Upper lobe of left lung (tissue), 6 donors: ENCODE data around the gene ZNF385B. TPM values are rescaled to one million over a fixed set of nuclear protein-coding genes. Genes with fewer than 3 reads are reported as not detected.

Experiments
- ATAC-seq, 2 donors: fragments of 200-7000 bp; cut with Tn5 transposase; one replicate each; pipeline ENCODE4 v1.9.1; 2022; ENCODE audit warnings: mild to moderate bottlenecking in 2 of 2, moderate library complexity in 2 of 2; ENCODE audit not compliant: low FRiP score in 2 of 2
- DNase-seq, 2 donors: peaks; one replicate each; pipeline ENCODE4 v3.0.0-alpha.2; 2019 to 2020
- H3K27ac ChIP-seq, 4 donors: fragments of 200-600 bp; sonication (generic); one replicate each; pipeline ENCODE4 v1.5.1; 2016 to 2019
- H3K27me3 ChIP-seq, 4 donors: fragments of 200-600 bp; sonication (generic); one replicate each; pipeline ENCODE4 v1.5.1; 2017 to 2019
- H3K36me3 ChIP-seq, 4 donors: fragments of 200-600 bp; sonication (generic); one replicate each; pipeline ENCODE4 v1.5.1; 2016 to 2019
- H3K4me1 ChIP-seq, 4 donors: fragments of 200-600 bp; sonication (generic); one replicate each; pipeline ENCODE4 v1.5.1; 2018 to 2019
- H3K4me3 ChIP-seq, 4 donors: fragments of 200-600 bp; sonication (generic); one replicate each; pipeline ENCODE4 v1.5.1; 2017 to 2019; ENCODE audit warnings: mild to moderate bottlenecking in 2 of 4, moderate library complexity in 1 of 4
- H3K9me3 ChIP-seq, 4 donors: fragments of 200-600 bp; sonication (generic); one replicate each; pipeline ENCODE4 v1.5.1; 2018 to 2019
- EP300 ChIP-seq, 4 donors: sonication (generic); formaldehyde crosslinking; IDR thresholded peaks; one replicate each; pipeline ENCODE4 v1.5.1; 2017; ENCODE audit warnings: antibody characterized with exemption in 4 of 4, control low read depth in 2 of 4
- POLR2A ChIP-seq, 4 donors: fragments of 450-650 bp; IDR thresholded peaks; one replicate each; pipeline ENCODE4 v1.5.1; 2016 to 2017; ENCODE audit warnings: antibody characterized with exemption in 4 of 4, mild to moderate bottlenecking in 2 of 4
- POLR2AphosphoS5 ChIP-seq, 2 donors: sonication (generic); formaldehyde crosslinking; IDR thresholded peaks; one replicate each; pipeline ENCODE4 v1.5.1; 2017; ENCODE audit warnings: antibody characterized with exemption in 2 of 2
- WGBS, 2 donors: methylation state at CpG; one replicate each; pipeline ENCODE4 v1.1.5; 2017 to 2018; 5-methylcytosine and 5-hydroxymethylcytosine counted together
- total RNA-seq, 6 donors: library from RNA; depleted of rRNA in 4 of 6; stranded (reverse); fragments of >200 nt in 4 of 6; gene quantifications; one replicate each; pipeline versions ENCODE4 v1.1.0 to v1.2.1, GENCODE V29; 2016 to 2021
- TF ChIP-seq, protein P1 (sequence below), 6 experiments: fragments of 450-650 bp in 4 of 6; fragments of 200-600 bp in 2 of 6; sonication (generic) in 2 of 6; IDR thresholded peaks; one replicate each; pipeline ENCODE4 v1.5.1; 2016 to 2019; ENCODE audit warnings: antibody characterized with exemption in 6 of 6
- donor health status: DM: no; HTN: no; CAD: no; lungs with moderate emphysema.
- donor health status: DM: no; HTN: yes; CAD: no; lungs with severe emphysema.

ZNF385B gene
- total RNA-seq, 6 donors from 2014 or later: 22.1 to 93.5 (median 40.2) TPM

GRCh38 chr2:179447839-179448447 lies 413.5 kb downstream of the ZNF385B start:
- no peaks in the 10 kb centered on the region for H3K27me3 ChIP-seq
- no peak overlapping the region for H3K27ac ChIP-seq
- H3K4me1 ChIP-seq: no peaks in the 10 kb centered on the region
- H3K36me3 ChIP-seq: no peaks in the 10 kb centered on the region
- DNase-seq (no peak), ATAC-seq (no peak)
- H3K4me3 ChIP-seq: no peak overlapping the region
- no peaks in the 10 kb centered on the region for H3K9me3 ChIP-seq
- 0% methylated on average over 1 of the region's 1 CpG for WGBS, 2 donors
- TF ChIP-seq EP300 (IDR thresholded peaks at IDR 0.05) (no peak), POLR2AphosphoS5 (IDR thresholded peaks at IDR 0.05) (no peak), POLR2A (IDR thresholded peaks at IDR 0.05) (no peak)
- TF ChIP-seq, protein P1, sequence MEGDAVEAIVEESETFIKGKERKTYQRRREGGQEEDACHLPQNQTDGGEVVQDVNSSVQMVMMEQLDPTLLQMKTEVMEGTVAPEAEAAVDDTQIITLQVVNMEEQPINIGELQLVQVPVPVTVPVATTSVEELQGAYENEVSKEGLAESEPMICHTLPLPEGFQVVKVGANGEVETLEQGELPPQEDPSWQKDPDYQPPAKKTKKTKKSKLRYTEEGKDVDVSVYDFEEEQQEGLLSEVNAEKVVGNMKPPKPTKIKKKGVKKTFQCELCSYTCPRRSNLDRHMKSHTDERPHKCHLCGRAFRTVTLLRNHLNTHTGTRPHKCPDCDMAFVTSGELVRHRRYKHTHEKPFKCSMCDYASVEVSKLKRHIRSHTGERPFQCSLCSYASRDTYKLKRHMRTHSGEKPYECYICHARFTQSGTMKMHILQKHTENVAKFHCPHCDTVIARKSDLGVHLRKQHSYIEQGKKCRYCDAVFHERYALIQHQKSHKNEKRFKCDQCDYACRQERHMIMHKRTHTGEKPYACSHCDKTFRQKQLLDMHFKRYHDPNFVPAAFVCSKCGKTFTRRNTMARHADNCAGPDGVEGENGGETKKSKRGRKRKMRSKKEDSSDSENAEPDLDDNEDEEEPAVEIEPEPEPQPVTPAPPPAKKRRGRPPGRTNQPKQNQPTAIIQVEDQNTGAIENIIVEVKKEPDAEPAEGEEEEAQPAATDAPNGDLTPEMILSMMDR (IDR thresholded peaks at IDR 0.05): no peak

GRCh38 chr2:179447421-179447820 lies 414.0 kb downstream of the ZNF385B start:
- no peak overlapping the region for H3K27ac ChIP-seq
- DNase-seq (no peak), ATAC-seq (no peak)
- H3K4me3 ChIP-seq: no peak overlapping the region
- no peaks in the 10 kb centered on the region for H3K27me3 ChIP-seq
- H3K4me1 ChIP-seq: no peaks in the 10 kb centered on the region
- TF ChIP-seq, protein P1 (IDR thresholded peaks at IDR 0.05): no peak
- H3K9me3 ChIP-seq: no peaks in the 10 kb centered on the region
- H3K36me3 ChIP-seq: no peaks in the 10 kb centered on the region

DNA sequence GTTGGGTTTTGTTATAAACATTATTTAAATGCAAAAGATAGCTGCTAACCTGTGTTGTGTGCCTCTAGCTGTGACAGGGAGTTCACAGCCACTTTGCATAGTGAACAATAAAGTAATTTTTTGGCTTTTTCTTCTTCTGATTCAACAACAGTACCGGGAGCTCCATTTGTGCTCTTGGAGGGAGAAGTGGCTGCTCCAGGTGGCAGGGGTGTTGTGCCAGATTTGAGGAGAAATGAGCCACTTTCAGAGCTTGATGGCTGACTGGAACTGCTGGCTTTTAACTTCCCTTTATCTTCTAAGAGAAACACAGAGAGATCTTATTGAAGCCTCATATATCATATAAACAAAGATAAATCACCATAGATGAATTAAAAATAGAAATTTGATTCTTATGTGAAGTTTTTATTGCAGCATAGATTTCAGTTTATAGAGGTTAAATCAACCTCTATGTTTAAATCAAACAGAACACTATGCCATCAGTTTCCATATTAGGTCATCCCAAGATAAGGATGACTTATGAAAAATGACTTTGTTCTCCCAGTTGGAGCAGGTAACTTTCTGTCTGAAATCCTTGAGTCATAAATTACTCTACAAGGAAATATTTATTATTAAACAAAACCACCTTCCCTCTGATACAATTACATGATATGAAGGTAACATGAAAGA lies 414.8 kb downstream of the ZNF385B start:
- H3K27me3 ChIP-seq: no peaks in the 10 kb centered on the region
- no peaks in the 10 kb centered on the region for H3K4me1 ChIP-seq
- no peaks in the 10 kb centered on the region for H3K9me3 ChIP-seq
- H3K4me3 ChIP-seq: no peak overlapping the region
- 52 to 70% methylated on average over 1 of the region's 1 CpG for WGBS, 2 donors
- ATAC-seq: no peak
- no peak overlapping the region for H3K27ac ChIP-seq
- no peaks in the 10 kb centered on the region for H3K36me3 ChIP-seq
- no peak for DNase-seq
- TF ChIP-seq POLR2A (IDR thresholded peaks at IDR 0.05) (no peak), EP300 (IDR thresholded peaks at IDR 0.05) (no peak), POLR2AphosphoS5 (IDR thresholded peaks at IDR 0.05) (no peak)
- TF ChIP-seq, protein P1 (IDR thresholded peaks at IDR 0.05): no peak

DNA sequence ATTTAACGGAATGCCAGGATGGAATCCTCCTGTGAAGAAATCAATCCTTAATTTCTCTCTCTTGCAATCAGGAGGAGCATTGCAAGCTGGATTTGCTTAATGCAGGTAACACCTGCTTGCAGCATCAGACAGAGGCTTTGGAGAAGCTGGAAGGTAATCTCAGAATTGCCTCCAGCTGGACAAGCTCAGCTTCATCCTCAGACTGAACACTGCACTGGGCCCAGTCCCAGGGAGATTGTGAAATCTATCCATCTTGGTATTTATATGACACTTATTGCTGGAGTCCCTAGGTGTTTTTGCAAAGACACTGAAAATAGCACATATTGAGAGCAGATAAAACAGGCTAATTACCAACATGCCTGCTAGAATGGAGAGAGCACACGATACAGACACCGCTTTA lies 417.4 kb downstream of the ZNF385B start:
- peak; percentile 40 to 44 for ATAC-seq
- Histone ChIP-seq H3K36me3 (no peaks in the 10 kb centered on the region), H3K4me1 (no peaks in the 10 kb centered on the region), H3K4me3 (no peak overlapping the region), H3K27ac (no peak overlapping the region), H3K9me3 (no peaks in the 10 kb centered on the region), H3K27me3 (no peaks in the 10 kb centered on the region)
- no peak for DNase-seq
- 60 to 76% methylated on average over 3 of the region's 3 CpGs for WGBS, 2 donors
- no peak for TF ChIP-seq POLR2A (IDR thresholded peaks at IDR 0.05)
- TF ChIP-seq, protein P1 (IDR thresholded peaks at IDR 0.05): no peak
- no peak for TF ChIP-seq EP300 (IDR thresholded peaks at IDR 0.05)
- no peak for TF ChIP-seq POLR2AphosphoS5 (IDR thresholded peaks at IDR 0.05)

DNA sequence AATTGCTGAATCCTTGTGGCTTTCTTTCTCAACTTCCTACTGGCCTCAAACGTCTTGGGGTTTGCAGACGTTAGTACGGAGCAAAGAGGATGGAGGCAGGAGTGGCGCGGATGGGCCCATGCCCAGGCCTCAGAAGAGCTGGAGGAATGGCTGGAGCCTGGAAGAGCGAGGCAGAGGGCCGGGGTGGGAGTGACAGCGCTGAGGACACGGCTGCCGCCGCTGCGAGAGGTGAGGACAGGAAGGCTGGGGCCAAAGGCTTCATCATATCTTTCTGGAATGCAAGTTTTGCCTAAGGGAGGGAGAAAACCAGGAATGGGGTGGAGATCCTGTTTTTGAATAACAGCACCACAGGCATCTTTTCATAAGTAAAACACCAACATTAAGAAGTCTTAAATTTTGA lies 418.2 kb downstream of the ZNF385B start:
- no peaks in the 10 kb centered on the region for H3K4me1 ChIP-seq
- H3K4me3 ChIP-seq: no peak overlapping the region
- no peaks in the 10 kb centered on the region for H3K9me3 ChIP-seq
- no peaks in the 10 kb centered on the region for H3K27me3 ChIP-seq
- WGBS, 2 donors: 64 to 69% methylated on average over 12 of the region's 12 CpGs
- no peak for TF ChIP-seq POLR2A (IDR thresholded peaks at IDR 0.05)
- TF ChIP-seq POLR2AphosphoS5 (IDR thresholded peaks at IDR 0.05): no peak
- TF ChIP-seq EP300 (IDR thresholded peaks at IDR 0.05): no peak
- TF ChIP-seq, protein P1 (IDR thresholded peaks at IDR 0.05): no peak
- DNase-seq (peak in 1 of 2 donors; percentile 53), ATAC-seq (peak; percentile 56 to 67)
- no peak overlapping the region for H3K27ac ChIP-seq
- no peaks in the 10 kb centered on the region for H3K36me3 ChIP-seq
